ENCODE data around the gene KPNA5.

GRCh38 chr6:116730513-116730912 lies 49.5 kb downstream of the KPNA5 start:
- TF ChIP-seq CTCF (IDR thresholded peaks at IDR 0.05) (no peak), POLR2A (IDR thresholded peaks at IDR 0.05) (no peak)
